Left lobe of liver (tissue), 2 donors: Measurements from ENCODE around the gene CFAP73. TPM values are rescaled to one million over a fixed set of nuclear protein-coding genes. Genes with fewer than 3 reads are reported as not detected.
"Not testable (repeated sequence)": the region's sequence is repeated elsewhere in the genome, so short reads cannot be mapped to it uniquely, and the experiment has no call there.

Experiments
- ATAC-seq: fragments of 200-7000 bp; cut with Tn5 transposase; one replicate; pipeline ENCODE4 v1.9.1; 2020; ENCODE audit warnings: mild to moderate bottlenecking, moderate library complexity
- DNase-seq: peaks from one replicate; pipeline ENCODE4 v3.0.0-alpha.2; 2020; ENCODE audit warnings: low spot score
- total RNA-seq: library from RNA; stranded (reverse); gene quantifications from one replicate; pipeline ENCODE4 v1.2.1, GENCODE V29; 2021
- donor health status: DM: no; HTN: no; CAD: no; lungs with moderate emphysema.
- donor health status: DM: no; HTN: yes; CAD: no.

CFAP73 gene
- total RNA-seq, 1 donor from 2014 or later: not detected

DNA sequence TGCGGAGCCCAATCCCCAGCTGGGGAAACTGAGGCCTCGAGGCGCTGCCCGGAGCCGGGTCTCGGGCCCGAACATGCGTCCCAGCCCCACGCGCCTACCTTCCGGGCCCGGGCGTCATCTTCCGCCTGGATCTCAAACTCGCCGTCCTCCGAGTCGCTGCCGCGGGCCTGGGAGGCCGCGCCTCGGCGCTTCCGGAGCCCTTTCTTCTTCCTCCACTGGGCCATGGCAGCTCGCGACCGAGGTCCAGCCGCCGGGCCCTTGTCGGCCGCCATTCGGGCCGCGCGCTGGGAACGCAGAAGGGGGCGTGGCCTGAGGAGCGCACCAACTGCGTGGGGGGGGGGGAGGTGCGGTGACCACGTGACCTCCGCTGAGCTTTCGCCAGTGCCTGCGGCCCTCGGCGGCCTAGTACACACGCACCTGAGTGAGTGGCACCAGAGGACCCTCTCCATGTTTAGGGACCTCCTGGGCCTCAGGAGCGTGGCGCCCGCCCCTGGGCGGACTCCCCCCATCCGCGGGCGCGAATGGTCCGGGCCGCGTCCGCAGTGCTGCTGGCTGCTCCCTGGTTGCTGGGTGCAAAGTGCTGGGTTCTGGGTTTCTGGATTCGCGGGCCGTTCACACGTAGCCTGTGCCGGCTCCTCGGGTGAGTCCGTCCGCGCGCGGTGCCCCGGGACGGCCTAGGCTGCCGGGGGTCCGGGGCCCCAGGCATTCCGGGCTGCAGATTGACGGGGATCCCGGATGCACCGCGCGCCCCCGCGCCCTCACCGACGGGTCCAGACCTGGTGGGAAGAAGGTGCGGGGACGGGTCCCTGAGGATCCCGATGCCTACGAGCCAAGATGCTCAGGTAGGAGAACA is 35.9 kb downstream of the CFAP73 start, which contains the start of the genes DDX54 and RITA1:
TSS of gene DDX54 (minus strand) at position 299 of the 853 bp plus-strand sequence. CDS start at position 272, 27 bp downstream.
TSS of gene RITA1 (plus strand) at position 542 of the 853 bp plus-strand sequence. CDS start 1,026 bp downstream, outside the sequence.
- peak; percentile 90 for DNase-seq
- peak; percentile 81 for ATAC-seq

- DNase-seq (no peak), ATAC-seq (peak; percentile 5)
These were observed 36.5 kb downstream of the CFAP73 start for GRCh38 chr12:113186033-113186365.

GRCh38 chr12:113186666-113187325 is 37.3 kb downstream of the CFAP73 start:
- ATAC-seq (peak; percentile 44), DNase-seq (peak; percentile 83)

DNA sequence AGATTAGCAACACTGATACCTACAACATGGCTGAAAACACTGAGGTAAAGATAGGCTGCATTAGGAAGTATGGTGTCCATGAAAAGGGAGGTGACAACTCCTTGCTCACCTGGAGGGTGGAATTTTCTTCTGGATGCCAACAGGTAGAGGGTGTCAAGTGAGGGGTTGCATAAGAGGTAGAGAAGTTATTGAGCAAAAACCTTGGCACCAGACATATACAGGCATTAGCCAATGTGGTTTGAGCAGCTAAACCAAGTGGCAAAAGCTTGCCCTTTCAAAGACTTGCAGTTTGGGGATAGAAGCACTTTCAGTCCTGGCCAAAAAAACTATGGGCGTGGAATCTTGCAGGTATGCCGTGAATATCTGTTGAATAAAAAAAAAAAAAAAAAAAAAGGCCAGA is 39.8 kb downstream of the CFAP73 start:
- ATAC-seq (peak; percentile 6), DNase-seq (no peak)

DNA sequence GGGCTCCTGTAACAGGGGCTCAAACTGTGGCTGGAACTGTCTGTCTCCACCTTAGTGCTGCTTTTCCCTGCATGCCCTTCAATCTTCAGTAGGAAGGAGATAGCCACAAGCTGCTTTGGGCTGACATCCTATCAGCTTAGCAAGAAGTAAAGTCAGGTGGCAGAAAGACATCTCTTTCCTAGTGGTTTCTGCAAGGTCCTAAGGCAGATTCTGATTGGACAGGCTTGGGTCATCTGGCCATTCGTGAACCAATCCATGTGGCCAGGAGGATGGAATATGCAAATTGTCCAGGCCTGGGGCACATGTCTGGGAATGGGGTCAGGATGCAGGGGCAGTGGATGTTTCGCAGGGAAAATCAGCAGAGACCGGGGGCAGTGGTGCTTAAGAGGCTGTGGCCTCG is 41.2 kb downstream of the CFAP73 start:
- ATAC-seq: no peak
- no peak for DNase-seq

- ATAC-seq (no peak), DNase-seq (no peak)
These were observed 41.7 kb downstream of the CFAP73 start for GRCh38 chr12:113191227-113191626.

DNA sequence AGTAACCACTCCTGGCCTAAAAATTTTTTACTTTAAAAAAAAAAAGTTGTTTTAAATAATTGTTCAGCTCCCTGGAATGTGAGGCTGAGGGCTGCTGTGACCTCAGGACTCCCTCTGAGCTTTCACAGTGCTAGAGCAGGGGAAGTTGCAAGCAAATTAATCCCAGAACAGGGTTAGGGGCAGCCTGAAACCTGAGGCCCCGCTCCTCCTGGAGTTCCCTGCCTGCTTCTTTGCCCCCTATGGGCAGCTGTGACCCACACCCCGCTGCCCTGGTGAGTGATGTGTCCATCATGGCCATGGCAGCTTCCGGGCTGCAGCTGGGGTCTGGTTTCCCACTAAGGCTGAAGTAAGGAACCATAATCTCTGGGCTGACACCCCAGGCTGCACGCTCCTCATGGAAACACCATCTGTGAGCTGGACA is 45.5 kb downstream of the CFAP73 start:
- ATAC-seq: no peak
- no peak for DNase-seq

GRCh38 chr12:113195598-113195997 is 46.1 kb downstream of the CFAP73 start:
- ATAC-seq (no peak), DNase-seq (no peak)

- ATAC-seq: peak; percentile 30
These were observed 47.1 kb downstream of the CFAP73 start for GRCh38 chr12:113196582-113196981.

DNA sequence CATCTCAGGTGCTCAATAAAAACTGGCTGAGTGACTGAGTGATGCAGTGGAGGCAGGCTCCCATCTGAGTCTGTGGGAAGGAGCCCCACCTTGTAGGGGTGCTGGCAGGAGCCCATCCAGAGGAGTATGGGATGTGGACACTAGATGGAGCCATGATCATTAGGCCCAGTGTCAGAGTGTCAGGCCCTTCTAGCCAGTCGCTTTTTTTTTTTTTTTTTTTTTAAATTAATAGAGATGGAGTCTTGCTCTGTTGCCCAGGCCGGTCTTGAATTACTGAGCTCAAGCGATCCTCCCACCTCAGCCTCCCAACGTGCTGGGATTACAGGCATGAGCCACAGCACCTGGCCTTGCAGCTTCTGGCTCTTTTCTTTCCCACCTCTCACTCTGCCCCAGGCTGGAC is 47.5 kb downstream of the CFAP73 start:
- DNase-seq (peak; percentile 70), ATAC-seq (peak; percentile 94)

More at GRCh38 chr12:113196582-113196981, 47.1 kb downstream of the CFAP73 start:
- DNase-seq: no peak

DNA sequence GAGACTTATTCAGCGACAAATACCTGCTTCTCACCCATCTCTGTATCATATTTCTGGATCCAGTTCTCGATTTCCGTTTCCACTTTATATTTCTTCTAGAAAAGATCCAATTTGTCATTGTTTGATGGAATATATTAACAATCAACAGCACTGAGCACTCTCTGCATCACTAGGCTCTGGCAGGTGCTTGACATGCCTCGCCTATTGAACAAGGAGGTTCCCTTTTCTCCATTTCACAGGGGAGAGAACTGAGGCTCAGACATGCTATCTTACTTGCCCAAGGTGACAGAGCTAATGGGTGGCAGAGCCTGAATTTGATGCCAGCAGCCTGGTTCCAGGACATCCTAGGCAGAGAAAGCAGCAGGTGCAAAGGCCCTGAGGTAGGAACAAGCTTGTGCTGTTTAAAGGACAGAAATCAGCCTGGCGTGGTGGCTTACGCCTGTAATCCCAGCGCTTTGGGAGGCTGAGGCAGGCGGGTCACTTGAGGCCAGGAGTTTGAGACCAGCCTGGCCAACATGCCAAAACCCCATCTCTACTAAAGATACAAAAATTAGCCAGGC is 48.1 kb downstream of the CFAP73 start:
- DNase-seq (no peak), ATAC-seq (no peak)

DNA sequence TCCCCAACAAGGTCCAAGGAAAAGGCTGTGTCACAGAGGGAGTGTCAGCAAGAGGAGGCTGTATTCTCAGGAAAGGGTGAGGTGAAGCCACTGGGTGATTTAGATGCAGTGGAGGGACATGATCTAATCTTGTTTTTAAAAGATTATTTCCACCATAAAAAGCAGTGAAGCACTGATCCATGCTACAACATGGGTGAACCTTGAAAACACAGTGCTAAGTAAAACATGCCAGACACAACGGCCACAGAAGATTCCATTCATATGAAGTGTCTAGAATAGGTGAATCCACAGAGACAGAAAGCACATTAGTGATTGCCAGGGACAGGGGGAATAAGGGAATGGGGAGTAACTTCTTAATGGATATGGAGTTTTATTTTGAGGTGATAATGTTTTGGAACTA is 48.8 kb downstream of the CFAP73 start:
- DNase-seq (no peak), ATAC-seq (no peak)

GRCh38 chr12:113200021-113200797 is 50.7 kb downstream of the CFAP73 start:
- no peak for ATAC-seq
- no peak for DNase-seq

- ATAC-seq (no peak), DNase-seq (no peak)
These were observed 52.0 kb downstream of the CFAP73 start for GRCh38 chr12:113201187-113202177.

DNA sequence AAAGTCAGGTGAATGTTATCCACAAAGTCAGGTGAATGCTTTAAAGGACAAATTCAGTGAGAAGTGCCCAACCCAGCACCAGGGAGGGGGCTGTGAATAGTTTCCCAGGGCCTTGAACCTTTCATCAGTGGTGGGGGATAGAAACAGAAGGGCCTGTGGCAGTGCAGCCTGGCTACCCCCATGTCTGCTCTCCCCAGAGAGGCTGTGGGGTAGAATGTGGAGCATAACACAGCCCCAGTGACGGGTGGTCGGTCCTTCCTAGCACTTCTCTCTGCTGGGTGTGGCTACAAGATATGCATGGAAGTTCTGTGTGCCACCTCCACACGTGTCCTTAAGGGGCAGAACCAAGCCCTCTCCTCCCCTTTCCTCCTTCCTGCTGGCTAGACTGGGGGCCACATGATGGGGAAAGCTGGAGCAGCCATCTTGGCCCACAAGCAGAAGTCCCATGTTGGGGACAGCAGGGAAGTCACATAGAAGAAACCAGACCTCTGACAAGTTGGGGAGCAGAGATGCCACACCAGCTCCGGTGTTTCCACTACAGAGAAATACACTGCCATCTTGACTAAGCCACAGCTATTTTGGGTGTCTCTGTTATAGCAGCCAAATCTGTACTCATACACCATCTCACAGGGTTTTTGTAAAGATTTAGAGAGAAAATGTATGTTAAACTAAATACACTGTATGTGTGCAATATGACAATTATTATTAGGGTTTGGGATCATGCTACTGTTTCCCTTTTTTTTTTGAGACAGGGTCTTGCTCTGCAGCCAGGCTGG is 53.0 kb downstream of the CFAP73 start:
- DNase-seq (no peak), ATAC-seq (no peak)

DNA sequence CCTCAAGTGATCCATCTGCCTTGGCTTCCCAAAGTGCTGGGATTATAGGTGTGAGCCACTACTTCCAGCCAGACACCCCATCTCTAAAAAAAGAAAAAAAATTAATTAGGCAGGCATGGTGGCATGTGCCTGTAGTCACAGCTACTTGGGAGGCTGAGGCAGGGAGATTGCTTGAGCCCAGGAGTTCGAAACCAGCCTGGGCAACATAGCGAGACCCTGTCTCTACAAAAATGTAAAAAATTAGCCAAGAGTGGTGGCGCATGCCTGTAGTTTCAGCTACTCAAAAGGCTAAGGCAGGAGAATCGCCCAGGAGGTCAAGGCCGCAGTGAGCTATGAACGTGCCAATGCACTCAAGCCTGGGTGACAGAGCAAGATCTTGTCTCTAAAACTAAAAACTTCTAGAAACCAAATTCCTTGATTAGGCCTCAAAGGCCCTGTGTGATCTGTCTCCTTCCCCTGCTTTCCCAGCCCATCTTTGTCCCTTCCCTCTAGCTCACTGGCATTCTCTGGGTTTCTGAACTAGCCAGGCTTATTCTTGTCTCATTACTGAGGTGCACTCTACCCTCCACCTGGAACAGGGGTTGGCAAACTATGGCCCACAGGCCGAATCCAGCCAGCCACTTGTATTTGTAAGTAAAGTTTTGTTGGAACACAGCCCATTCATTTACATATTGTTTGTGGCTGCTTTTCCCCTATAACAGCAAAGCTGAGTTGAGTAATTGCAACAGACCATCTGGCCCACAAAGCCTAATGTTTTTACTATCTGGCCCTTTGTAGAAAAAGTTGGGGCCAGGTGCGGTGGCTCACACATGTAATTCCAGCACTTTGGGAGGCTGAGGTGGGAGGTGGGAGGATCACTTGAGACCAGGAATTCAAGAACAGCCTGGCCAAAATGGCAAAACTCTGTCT is 54.6 kb downstream of the CFAP73 start:
- DNase-seq (no peak), ATAC-seq (peak; percentile 40)

- no peak for DNase-seq
These were observed 55.3 kb downstream of the CFAP73 start for GRCh38 chr12:113204804-113205203.

DNA sequence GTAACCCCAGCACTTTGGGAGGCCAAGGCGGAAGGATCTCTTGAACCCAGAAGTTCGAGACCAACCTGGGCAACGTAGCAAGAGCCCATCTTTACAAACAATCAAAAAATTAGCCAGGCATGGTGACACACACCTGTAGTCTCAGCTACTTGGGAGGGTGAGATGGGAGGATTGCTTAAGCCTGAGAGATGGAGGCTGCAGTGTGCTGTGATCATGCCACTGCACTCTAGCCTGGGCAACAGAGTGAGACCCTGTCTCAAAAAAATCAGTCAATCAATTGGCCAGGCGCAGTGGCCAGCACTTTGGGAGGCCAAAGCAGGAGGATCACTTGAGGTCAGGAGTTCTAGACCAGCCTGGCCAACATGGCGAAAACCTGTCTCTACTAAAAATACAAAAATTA is 57.3 kb downstream of the CFAP73 start:
- not testable (repeated sequence) for DNase-seq, ATAC-seq

More at GRCh38 chr12:113204804-113205203, 55.3 kb downstream of the CFAP73 start:
- ATAC-seq: no peak
